ENCODE measurements around the gene RGMA.

DNA sequence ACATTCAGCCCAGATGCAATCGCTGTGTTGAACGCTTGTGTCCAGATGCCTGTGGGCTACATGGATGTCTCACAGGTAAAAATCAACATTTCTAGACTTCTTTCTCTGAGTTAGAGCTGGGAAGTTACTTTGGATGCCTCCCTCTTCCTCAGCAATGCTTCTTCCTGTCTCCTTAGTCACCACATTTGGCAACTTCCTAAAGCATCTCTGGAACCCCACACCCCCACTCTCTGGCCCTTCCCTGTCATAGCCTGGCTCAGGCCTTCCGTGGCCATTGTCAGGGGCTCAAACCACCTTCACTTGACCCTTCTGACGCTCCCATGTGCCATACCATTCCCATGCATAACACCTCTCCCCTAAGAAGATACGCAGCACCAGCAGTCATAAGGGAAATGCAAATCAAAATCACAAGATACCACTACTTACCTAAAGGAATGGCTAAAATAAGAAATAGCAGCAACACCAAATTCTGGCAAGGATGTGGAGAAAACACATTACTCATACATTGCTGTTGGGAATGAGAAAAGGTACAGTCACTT is 21.6 kb upstream of the RGMA start:
- TF ChIP-seq, protein P1, sequence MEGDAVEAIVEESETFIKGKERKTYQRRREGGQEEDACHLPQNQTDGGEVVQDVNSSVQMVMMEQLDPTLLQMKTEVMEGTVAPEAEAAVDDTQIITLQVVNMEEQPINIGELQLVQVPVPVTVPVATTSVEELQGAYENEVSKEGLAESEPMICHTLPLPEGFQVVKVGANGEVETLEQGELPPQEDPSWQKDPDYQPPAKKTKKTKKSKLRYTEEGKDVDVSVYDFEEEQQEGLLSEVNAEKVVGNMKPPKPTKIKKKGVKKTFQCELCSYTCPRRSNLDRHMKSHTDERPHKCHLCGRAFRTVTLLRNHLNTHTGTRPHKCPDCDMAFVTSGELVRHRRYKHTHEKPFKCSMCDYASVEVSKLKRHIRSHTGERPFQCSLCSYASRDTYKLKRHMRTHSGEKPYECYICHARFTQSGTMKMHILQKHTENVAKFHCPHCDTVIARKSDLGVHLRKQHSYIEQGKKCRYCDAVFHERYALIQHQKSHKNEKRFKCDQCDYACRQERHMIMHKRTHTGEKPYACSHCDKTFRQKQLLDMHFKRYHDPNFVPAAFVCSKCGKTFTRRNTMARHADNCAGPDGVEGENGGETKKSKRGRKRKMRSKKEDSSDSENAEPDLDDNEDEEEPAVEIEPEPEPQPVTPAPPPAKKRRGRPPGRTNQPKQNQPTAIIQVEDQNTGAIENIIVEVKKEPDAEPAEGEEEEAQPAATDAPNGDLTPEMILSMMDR (IDR thresholded peaks at IDR 0.05), result no peak
- TF ChIP-seq POLR2A (IDR thresholded peaks at IDR 0.05), result no peak

Measured in adrenal gland (tissue), 5 donors.